ENCODE results near the gene PURA. TPM values are rescaled to one million over a fixed set of nuclear protein-coding genes. Genes with fewer than 3 reads are reported as not detected.

PURA gene
- total and polyA plus RNA-seq, 12 donors: 3.2 to 27.7 (median 24.2) TPM

GRCh38 chr5:140094889-140095288 is 19.0 kb upstream of the PURA start:
- Histone ChIP-seq H3K4me3 (no peak overlapping the region), H3K9me3 (peaks cover 0 to 12% (median 4%) of the 10 kb centered on the region in 11 donors), H3K4me1 (no peaks in the 10 kb centered on the region), H3K36me3 (no peaks in the 10 kb centered on the region), H3K27ac (no peak overlapping the region), H3K27me3 (no peaks in the 10 kb centered on the region)
- TF ChIP-seq, protein P1, sequence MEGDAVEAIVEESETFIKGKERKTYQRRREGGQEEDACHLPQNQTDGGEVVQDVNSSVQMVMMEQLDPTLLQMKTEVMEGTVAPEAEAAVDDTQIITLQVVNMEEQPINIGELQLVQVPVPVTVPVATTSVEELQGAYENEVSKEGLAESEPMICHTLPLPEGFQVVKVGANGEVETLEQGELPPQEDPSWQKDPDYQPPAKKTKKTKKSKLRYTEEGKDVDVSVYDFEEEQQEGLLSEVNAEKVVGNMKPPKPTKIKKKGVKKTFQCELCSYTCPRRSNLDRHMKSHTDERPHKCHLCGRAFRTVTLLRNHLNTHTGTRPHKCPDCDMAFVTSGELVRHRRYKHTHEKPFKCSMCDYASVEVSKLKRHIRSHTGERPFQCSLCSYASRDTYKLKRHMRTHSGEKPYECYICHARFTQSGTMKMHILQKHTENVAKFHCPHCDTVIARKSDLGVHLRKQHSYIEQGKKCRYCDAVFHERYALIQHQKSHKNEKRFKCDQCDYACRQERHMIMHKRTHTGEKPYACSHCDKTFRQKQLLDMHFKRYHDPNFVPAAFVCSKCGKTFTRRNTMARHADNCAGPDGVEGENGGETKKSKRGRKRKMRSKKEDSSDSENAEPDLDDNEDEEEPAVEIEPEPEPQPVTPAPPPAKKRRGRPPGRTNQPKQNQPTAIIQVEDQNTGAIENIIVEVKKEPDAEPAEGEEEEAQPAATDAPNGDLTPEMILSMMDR (IDR thresholded peaks at IDR 0.05): no peak
- intact Hi-C loops (cut with DNase I): no loop called here
- DNase-seq (no peak), ATAC-seq (no peak)

GRCh38 chr5:140101179-140101578 is 12.7 kb upstream of the PURA start:
- Histone ChIP-seq H3K36me3 (no peaks in the 10 kb centered on the region), H3K4me1 (peaks cover 0 to 2% (median 0%) of the 10 kb centered on the region in 9 donors), H3K4me3 (no peak overlapping the region), H3K27ac (no peak overlapping the region), H3K27me3 (peaks cover 0 to 15% (median 0%) of the 10 kb centered on the region in 7 donors), H3K9me3 (no peaks in the 10 kb centered on the region)
- TF ChIP-seq, protein P1 (IDR thresholded peaks at IDR 0.05): no peak
- intact Hi-C loops (cut with DNase I): no loop called here
- ATAC-seq (no peak), DNase-seq (no peak)
- 86 to 94% methylated on average over 1 of the region's 1 CpG for WGBS, 2 donors

DNA sequence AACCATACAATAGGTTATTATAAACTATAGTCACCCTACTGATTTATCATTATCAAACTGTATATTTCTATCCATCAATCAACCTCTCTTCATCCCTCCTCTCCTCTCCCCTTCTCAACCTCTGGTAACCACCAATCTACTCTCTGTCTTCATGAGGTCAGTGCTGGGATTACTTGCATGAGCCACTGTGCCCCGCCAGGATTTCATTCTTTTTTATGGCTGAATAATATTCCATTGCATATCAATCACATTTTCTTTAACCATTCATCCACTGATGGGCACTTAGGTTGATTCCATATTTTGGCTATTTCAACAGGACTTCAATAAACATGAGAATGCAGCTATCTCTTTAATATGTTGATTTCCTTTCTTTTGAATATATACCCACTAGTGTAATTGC is 10.8 kb upstream of the PURA start:
- DNase-seq (no peak), ATAC-seq (no peak)
- intact Hi-C loops (cut with DNase I): no loop called here
- 66 to 69% methylated on average over 1 of the region's 1 CpG for WGBS, 2 donors
- H3K27me3 ChIP-seq: peaks cover 0 to 15% (median 0%) of the 10 kb centered on the region in 7 donors
- H3K27ac ChIP-seq: no peak overlapping the region
- peaks cover 0 to 17% (median 10%) of the 10 kb centered on the region in 9 donors for H3K4me1 ChIP-seq
- no peaks in the 10 kb centered on the region for H3K36me3 ChIP-seq
- H3K9me3 ChIP-seq: no peaks in the 10 kb centered on the region
- H3K4me3 ChIP-seq: no peak overlapping the region
- TF ChIP-seq, protein P1 (IDR thresholded peaks at IDR 0.05): no peak

DNA sequence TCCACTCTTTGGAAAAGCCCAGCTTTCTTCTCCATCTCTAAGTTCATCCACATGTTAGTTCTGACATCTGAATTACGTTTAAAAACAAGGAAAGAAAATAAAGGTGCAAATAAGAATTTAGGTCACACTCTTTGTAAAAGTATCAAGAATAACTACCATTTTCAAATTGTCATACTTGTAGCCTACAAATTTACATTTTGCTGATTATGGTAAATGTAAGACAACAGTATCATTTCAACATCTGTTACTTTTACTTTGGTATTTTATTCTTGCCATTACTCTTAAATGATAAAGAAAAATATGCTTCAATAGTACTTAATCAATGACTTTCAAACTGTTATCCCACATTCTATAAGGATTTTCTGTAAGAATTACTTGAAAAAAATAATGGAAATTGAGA is 9.8 kb upstream of the PURA start:
- intact Hi-C loops (cut with DNase I): no loop called here
- Histone ChIP-seq H3K4me3 (no peak overlapping the region), H3K36me3 (no peaks in the 10 kb centered on the region), H3K27me3 (peaks cover 0 to 23% (median 0%) of the 10 kb centered on the region in 7 donors), H3K9me3 (no peaks in the 10 kb centered on the region), H3K4me1 (peaks cover 0 to 26% (median 18%) of the 10 kb centered on the region in 9 donors), H3K27ac (no peak overlapping the region)
- no peak for DNase-seq
- ATAC-seq: no peak
- TF ChIP-seq, protein P1 (IDR thresholded peaks at IDR 0.05): no peak
- 49 to 60% methylated on average over 1 of the region's 1 CpG for WGBS, 2 donors
